Activated naive CD4-positive, alpha-beta T cell treated with anti-CD3 and anti-CD28 coated beads for 36 hours (primary cell): Measurements from ENCODE around the gene MFSD8. TPM values are rescaled to one million over a fixed set of nuclear protein-coding genes. Genes with fewer than 3 reads are reported as not detected.
A peak's percentile ranks its signal among the peaks of the same experiment; 100 is the strongest.
"Not testable (repeated sequence)": the region's sequence is repeated elsewhere in the genome, so short reads cannot be mapped to it uniquely, and the experiment has no call there.

Experiments used
- CTCF ChIA-PET: fragments of 350-600 bp; sonication (Branson Sonifier 250); formaldehyde crosslinking; loops from one replicate; lab custom pipeline; 2021; ENCODE audit warnings: antibody characterized with exemption; lab: Charles Lee
- DNase-seq: peaks from one replicate; pipeline ENCODE4 v3.0.0-alpha.2; 2020
- H3K27ac Mint-ChIP-seq: one replicate; pipeline ENCODE4 v1.8.0; 2021; ENCODE audit warnings: mild to moderate bottlenecking, mixed read lengths
- H3K27me3 Mint-ChIP-seq: one replicate; pipeline ENCODE4 v1.8.0; 2021; ENCODE audit warnings: low read depth, mixed read lengths
- H3K36me3 Mint-ChIP-seq: one replicate; pipeline ENCODE4 v1.8.0; 2021; ENCODE audit warnings: low read depth, mixed read lengths
- H3K4me1 Mint-ChIP-seq: one replicate; pipeline ENCODE4 v1.8.0; 2021; ENCODE audit warnings: low read depth, mixed read lengths
- H3K4me3 Mint-ChIP-seq: one replicate; pipeline ENCODE4 v1.8.0; 2021; ENCODE audit warnings: mild to moderate bottlenecking, moderate library complexity, mixed read lengths
- H3K9me3 Mint-ChIP-seq: one replicate; pipeline ENCODE4 v1.8.0; 2021; ENCODE audit warnings: mixed read lengths
- intact Hi-C: fragments of 100-400 bp; cut with micrococcal nuclease; formaldehyde crosslinking; loops from one replicate; pipeline ENCODE4 v1.15.1; 2023
- total RNA-seq, 2 experiments: library from RNA; stranded (reverse); gene quantifications; one replicate each; pipeline ENCODE4 v1.2.3, GENCODE V29; 2021

MFSD8 gene
- 10 to 100 TPM; 11.1 to 11.2 TPM for total RNA-seq

DNA sequence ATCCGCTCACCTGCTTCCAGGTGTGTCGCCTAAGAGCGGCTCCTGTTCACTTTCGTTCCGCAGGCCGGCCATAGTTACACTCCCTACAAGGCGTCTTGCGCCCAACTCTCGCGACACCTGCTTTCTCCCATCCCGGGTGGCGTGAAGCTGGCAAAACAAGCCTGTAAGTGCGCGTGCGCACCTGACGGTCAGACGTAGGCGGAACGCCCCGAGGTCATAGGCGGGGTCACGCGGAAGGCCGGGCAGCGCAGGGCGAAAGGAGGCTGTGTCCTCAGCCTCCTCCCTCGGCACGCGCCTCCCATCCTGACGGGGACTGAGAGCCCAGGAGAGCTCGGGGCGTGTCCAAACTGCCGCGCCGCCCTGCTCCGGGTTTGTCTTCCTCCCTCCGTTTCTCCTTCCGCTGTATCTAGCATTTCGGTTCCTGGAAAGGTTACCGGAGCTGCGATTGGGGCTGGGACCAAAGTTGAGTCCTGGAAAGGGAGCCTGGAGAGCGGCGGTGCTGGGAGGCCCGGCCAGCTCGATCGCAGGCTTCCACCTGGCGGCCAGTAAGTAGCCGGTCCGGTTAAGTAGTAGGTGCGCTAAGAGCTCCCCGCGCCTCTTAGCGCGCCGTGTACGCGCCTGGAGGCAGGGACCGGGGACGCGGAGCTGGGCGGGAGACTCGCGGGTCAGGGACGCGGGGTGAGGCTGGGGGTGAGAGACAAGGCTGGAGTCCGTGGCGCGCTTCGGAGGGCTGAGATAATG, at the start of gene MFSD8, which contains the start of gene ABHD18:
Gene MFSD8, minus strand, starts transcription at position 112 of the 741 bp plus-strand sequence. Its CDS starts 40 bp downstream, at position 72.
Gene ABHD18, plus strand, starts transcription at position 345 of the 741 bp plus-strand sequence. CDS start 17,550 bp downstream, outside the sequence.
- intact Hi-C loops = loop anchor here (1.0 to 10.0 kb wide), 9 partner anchors 32 to 1128 kb away; partner anchors contain the start of genes HSPA4L, LARP1B, PLK4 and SCLT1
- Mint-ChIP-seq H3K4me1 (peaks cover 32% of the 10 kb centered on the region), H3K9me3 (no peaks in the 10 kb centered on the region), H3K27me3 (no peaks in the 10 kb centered on the region), H3K36me3 (peaks cover 6% of the 10 kb centered on the region), H3K4me3 (peak within 1 kb of the TSS; percentile 93), H3K27ac (peak within 1 kb of the TSS; percentile 96)
- CTCF ChIA-PET = interaction anchor here (0.7 to 1.3 kb wide), 6 partner anchors 14 to 222 kb away, joined by 3 to 4 read pairs (median 3); no protein-coding TSS in a partner anchor
- peak; percentile 99 for DNase-seq

DNA sequence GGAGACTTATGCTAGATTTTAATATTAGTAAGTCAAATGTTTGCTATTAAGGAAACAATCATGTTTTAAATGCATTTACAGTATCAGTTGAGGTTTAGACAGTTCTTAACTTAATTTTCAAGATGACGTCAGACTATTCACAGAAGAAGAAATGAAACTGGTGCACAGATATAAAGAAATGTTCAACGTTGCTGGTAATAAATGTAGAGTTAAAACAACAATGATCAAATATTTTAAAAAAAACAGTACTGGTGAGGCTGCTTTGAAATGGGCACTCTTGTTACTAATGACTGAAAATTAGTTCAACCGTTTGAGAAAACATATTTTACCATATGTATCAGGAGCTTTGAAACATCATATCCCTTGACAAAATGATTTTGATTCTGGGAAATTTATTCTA, 44.5 kb upstream of the MFSD8 start:
- CTCF ChIA-PET = no interaction called here
- Mint-ChIP-seq H3K9me3 (no peaks in the 10 kb centered on the region), H3K4me3 (no peak overlapping the region), H3K27ac (no peak overlapping the region), H3K4me1 (no peaks in the 10 kb centered on the region), H3K36me3 (peaks cover 18% of the 10 kb centered on the region), H3K27me3 (no peaks in the 10 kb centered on the region)
- intact Hi-C loops = no loop called here
- DNase-seq = no peak

DNA sequence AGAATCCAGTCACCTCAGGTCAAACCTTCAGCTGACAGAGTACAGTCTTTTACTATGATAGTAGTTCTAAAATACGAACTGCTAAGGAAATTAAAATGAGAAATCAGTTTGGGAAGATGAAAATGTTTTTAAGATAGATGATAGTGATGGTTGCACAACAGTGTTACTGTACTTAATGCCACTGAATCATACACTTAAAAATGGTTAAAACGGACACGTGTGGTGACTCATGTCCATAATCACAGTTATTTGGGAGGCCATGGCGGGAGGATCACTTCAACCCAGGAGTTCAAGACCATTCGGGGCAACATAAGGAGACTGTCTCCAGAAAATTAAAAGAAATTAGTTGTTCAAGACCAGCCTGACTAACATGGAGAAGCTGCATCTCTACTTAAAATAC, 41.6 kb upstream of the MFSD8 start:
- CTCF ChIA-PET = no interaction called here
- H3K27me3 Mint-ChIP-seq = no peaks in the 10 kb centered on the region
- H3K9me3 Mint-ChIP-seq = no peaks in the 10 kb centered on the region
- DNase-seq = no peak
- intact Hi-C loops = no loop called here
- no peaks in the 10 kb centered on the region for H3K4me1 Mint-ChIP-seq
- no peak overlapping the region for H3K4me3 Mint-ChIP-seq
- H3K36me3 Mint-ChIP-seq = peaks cover 18% of the 10 kb centered on the region
- H3K27ac Mint-ChIP-seq = no peak overlapping the region

- H3K27me3 Mint-ChIP-seq = no peaks in the 10 kb centered on the region
- H3K27ac Mint-ChIP-seq = peak overlapping the region; percentile 62
- CTCF ChIA-PET = interaction anchor here (0.6 to 1.0 kb wide), 4 partner anchors 11 to 271 kb away, joined by 3 to 6 read pairs (median 4); partner anchors contain the start of genes ABHD18 and MFSD8
- peaks cover 42% of the 10 kb centered on the region for H3K36me3 Mint-ChIP-seq
- H3K9me3 Mint-ChIP-seq = peaks cover 8% of the 10 kb centered on the region
- H3K4me1 Mint-ChIP-seq = peaks cover 32% of the 10 kb centered on the region
- DNase-seq = peak; percentile 67
- intact Hi-C loops = loop anchor here (1.0 to 5.0 kb wide), 5 partner anchors 32 to 223 kb away; partner anchors contain the start of genes ABHD18, HSPA4L, LARP1B and MFSD8
- no peak overlapping the region for H3K4me3 Mint-ChIP-seq
Measured at GRCh38 chr4:127997534-127998388, 32.8 kb upstream of the MFSD8 start.

- H3K4me3 Mint-ChIP-seq, H3K27ac Mint-ChIP-seq, H3K27me3 Mint-ChIP-seq, CTCF ChIA-PET, H3K9me3 Mint-ChIP-seq, DNase-seq: not testable (repeated sequence)
- Mint-ChIP-seq H3K4me1 (peaks cover 35% of the 10 kb centered on the region), H3K36me3 (peaks cover 34% of the 10 kb centered on the region)
- intact Hi-C loops = loop anchor here (2.0 to 5.0 kb wide), 3 partner anchors 116 to 224 kb away; partner anchors contain the start of genes HSPA4L and PLK4
Measured at GRCh38 chr4:127996521-127996920, 31.5 kb upstream of the MFSD8 start.

DNA sequence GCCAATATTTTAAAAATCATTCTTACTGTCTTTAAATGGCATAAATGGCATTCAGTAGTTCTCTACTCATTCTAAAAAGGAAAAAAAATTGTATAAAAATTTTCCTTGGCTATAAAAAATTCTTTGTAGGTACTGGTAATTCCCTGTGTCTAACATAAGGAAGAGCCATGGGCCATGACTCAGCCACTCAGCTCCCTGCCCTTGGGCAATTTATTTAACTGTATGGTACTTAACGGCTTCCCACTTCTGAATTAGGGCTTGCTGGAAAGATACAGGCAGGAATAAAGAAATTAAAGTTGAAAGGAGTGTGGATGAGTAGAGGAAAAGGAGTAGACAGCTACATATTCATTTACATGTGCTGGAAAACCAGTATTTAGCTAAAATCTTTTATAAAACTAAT, 30.8 kb upstream of the MFSD8 start:
- Mint-ChIP-seq H3K36me3 (peaks cover 35% of the 10 kb centered on the region), H3K27me3 (no peaks in the 10 kb centered on the region), H3K27ac (no peak overlapping the region), H3K4me1 (peaks cover 29% of the 10 kb centered on the region), H3K9me3 (peaks cover 8% of the 10 kb centered on the region), H3K4me3 (no peak overlapping the region)
- CTCF ChIA-PET = no interaction called here
- no peak for DNase-seq
- intact Hi-C loops = loop anchor here (2.0 to 5.0 kb wide), 3 partner anchors 115 to 225 kb away; partner anchors contain the start of genes HSPA4L and PLK4

- Mint-ChIP-seq H3K4me1 (peaks cover 22% of the 10 kb centered on the region), H3K36me3 (peaks cover 31% of the 10 kb centered on the region), H3K4me3 (no peak overlapping the region), H3K27ac (no peak overlapping the region), H3K9me3 (peaks cover 4% of the 10 kb centered on the region), H3K27me3 (no peaks in the 10 kb centered on the region)
- intact Hi-C loops = no loop called here
- no peak for DNase-seq
- CTCF ChIA-PET = no interaction called here
Measured at GRCh38 chr4:127993151-127993550, 28.2 kb upstream of the MFSD8 start.

DNA sequence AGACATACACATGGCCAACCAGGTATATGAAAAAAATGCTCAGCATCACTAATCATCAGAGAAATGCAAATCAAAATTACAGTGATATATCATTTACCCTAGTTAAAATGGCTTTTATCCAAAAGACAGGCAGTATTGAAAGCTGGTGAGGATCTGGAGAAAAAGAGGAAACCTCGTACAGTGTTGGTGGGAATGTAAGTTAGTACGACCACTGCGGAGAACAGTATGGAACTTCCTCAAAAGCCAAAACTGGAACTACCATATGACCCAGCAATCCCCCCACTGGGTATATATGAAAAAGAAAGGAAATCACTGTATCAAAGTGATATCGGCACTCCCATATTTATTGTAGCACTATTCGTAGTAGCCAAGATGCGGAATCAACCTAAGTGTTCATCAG, 23.7 kb upstream of the MFSD8 start:
- Mint-ChIP-seq H3K9me3 (no peaks in the 10 kb centered on the region), H3K4me1 (peaks cover 4% of the 10 kb centered on the region), H3K4me3 (no peak overlapping the region), H3K27me3 (no peaks in the 10 kb centered on the region), H3K36me3 (peaks cover 26% of the 10 kb centered on the region), H3K27ac (no peak overlapping the region)
- DNase-seq = no peak
- CTCF ChIA-PET = no interaction called here
- intact Hi-C loops = no loop called here

DNA sequence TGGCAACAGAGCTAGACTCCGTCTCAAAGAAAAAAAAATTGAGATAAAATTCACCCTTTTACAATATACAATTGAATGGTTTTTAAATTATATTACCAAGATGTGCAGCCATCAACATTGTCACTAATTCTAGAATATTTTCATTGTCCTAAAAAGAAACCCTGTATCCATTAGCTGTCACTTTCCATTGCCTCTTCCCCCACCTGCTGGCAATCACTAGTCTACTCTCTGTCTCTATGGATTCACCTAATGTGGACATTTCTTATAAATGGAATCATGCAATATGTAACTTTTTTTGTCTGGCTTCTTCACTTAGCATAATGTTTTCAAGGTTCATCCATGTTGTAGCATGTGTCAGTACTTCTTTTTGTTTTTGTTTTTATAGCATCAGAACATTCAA, 21.0 kb upstream of the MFSD8 start:
- Mint-ChIP-seq H3K9me3 (no peaks in the 10 kb centered on the region), H3K27ac (no peak overlapping the region), H3K27me3 (no peaks in the 10 kb centered on the region), H3K4me3 (no peak overlapping the region), H3K4me1 (no peaks in the 10 kb centered on the region), H3K36me3 (peaks cover 23% of the 10 kb centered on the region)
- no peak for DNase-seq
- intact Hi-C loops = no loop called here
- CTCF ChIA-PET = interaction anchor here (0.6 to 0.7 kb wide), 2 partner anchors 11 to 53 kb away, joined by 5 to 6 read pairs; no protein-coding TSS in a partner anchor

GRCh38 chr4:127982445-127982844, 17.5 kb upstream of the MFSD8 start:
- CTCF ChIA-PET = interaction anchor here (0.9 kb wide), 1 partner anchor 17 kb away, joined by 3 read pairs; the partner anchor contains the start of gene ABHD18
- Mint-ChIP-seq H3K27ac (no peak overlapping the region), H3K4me3 (no peak overlapping the region), H3K27me3 (no peaks in the 10 kb centered on the region), H3K36me3 (peaks cover 14% of the 10 kb centered on the region), H3K9me3 (no peaks in the 10 kb centered on the region), H3K4me1 (no peaks in the 10 kb centered on the region)
- intact Hi-C loops = no loop called here
- no peak for DNase-seq

GRCh38 chr4:127978930-127979329, 14.0 kb upstream of the MFSD8 start:
- peaks cover 6% of the 10 kb centered on the region for H3K4me1 Mint-ChIP-seq
- intact Hi-C loops = no loop called here
- no peaks in the 10 kb centered on the region for H3K27me3 Mint-ChIP-seq
- DNase-seq = no peak
- H3K36me3 Mint-ChIP-seq = peaks cover 8% of the 10 kb centered on the region
- H3K4me3 Mint-ChIP-seq = no peak overlapping the region
- no peaks in the 10 kb centered on the region for H3K9me3 Mint-ChIP-seq
- no peak overlapping the region for H3K27ac Mint-ChIP-seq
- CTCF ChIA-PET = interaction anchor here (0.9 kb wide), 1 partner anchor 13 kb away, joined by 3 read pairs; the partner anchor contains the start of gene ABHD18
